HG02623 (cell line): ENCODE data around the gene KBTBD8.

Experiments
- ATAC-seq: cut with Tn5 transposase; IDR thresholded peaks from one replicate; pipeline ENCODE4 v1.9.1; 2021; ENCODE audit warnings: moderate library complexity; ENCODE audit not compliant: unreplicated experiment

KBTBD8 gene, protein sequence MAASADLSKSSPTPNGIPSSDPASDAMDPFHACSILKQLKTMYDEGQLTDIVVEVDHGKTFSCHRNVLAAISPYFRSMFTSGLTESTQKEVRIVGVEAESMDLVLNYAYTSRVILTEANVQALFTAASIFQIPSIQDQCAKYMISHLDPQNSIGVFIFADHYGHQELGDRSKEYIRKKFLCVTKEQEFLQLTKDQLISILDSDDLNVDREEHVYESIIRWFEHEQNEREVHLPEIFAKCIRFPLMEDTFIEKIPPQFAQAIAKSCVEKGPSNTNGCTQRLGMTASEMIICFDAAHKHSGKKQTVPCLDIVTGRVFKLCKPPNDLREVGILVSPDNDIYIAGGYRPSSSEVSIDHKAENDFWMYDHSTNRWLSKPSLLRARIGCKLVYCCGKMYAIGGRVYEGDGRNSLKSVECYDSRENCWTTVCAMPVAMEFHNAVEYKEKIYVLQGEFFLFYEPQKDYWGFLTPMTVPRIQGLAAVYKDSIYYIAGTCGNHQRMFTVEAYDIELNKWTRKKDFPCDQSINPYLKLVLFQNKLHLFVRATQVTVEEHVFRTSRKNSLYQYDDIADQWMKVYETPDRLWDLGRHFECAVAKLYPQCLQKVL

DNA sequence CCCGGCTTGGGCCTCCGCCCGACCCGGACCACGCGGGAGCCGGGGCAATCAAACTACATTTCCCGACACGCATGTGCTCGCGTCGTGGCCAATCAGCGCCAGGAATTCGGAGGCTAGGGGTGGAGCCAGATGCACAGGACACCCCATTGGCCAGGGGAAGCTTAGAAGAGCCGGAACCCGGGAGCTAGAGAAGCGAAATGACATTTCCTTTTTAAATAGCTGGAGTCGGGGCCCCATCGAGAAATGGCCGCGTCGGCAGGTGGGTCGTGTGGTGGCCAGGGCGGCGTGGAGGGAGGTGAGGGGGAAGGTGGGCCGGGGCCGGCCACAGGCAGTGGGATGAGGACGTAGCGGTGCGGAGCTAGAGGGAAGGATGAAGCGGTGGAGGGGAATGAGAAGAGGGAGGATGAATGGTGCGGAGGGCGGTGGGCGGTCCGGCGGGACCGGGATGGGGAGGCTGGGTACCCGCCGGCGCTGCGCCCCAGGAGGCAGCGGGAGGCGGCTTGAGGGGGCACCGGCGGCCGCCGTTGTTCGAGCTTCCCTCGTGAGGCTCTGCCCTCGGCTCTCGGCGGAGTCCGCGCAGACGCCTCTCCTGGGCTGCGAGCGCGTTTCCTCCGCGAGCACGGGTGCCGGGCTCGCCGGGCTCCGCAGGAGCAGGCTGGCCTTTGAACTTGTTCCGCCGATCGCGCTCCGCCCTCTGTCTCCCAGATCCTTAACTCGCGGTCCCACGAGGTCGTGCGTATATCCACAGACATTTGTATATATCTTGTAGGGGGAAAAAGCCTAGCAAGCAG, at the start of gene KBTBD8:
TSS of gene KBTBD8 (plus strand) at position 195 of the 791 bp plus-strand sequence. CDS start at position 244, 49 bp downstream.
- ATAC-seq = peak; percentile 91

DNA sequence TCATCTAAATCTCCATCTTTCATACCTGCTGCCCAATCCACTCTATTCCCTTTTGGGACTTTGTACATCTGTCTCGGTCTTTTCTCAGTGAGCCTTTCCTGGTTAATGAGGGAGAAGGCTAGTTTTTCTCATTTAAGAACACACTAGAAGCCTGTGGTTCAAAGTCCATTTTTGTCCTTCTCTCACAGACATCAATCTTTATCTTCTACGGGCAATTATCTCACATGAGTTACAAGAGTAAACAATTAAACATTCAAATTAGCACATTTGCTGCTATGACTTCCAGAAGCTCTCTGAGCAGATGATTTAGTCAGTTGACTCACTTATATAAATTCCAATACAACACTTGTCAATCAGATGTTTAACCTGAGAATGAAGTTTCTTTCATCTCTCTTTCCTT, 49.3 kb upstream of the KBTBD8 start:
- ATAC-seq = no peak

DNA sequence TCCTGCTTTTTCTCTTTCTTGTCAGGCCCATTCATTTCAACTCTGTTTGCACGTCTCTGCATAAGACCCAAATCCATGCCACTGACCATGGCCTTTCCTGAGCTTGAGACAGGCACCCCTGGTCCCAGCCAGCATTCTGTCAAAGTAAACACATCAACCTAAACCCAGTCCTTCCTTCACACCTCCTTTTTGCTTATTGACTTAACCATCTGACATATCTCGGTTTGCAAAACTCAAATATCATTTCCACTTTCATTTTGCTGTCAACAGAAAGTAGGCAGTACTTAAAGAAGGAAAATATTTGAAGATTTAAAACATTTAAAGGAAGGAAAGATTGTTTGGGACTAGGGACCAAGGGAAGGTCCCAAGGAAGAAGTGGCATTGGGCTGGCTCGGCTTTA, 48.2 kb upstream of the KBTBD8 start:
- ATAC-seq = no peak

DNA sequence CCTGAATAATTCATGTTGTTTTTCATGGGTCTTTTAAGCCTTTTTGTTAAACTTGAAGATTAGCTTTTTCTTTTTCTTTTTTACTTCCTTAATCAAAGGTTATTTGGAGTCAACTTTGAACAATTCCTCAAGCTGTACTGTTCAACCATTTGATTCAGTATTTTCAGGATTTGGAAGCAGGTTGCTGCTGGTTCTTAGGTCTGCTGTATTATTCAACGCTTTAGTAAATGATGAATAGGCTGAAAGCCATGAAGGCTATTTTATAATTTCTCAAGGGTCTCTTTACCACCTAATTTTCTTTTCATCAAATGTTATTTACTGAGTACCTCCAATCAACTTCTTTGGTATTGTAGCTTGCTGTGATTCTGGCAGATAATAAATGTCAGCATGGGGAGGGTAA, 45.8 kb upstream of the KBTBD8 start:
- no peak for ATAC-seq

DNA sequence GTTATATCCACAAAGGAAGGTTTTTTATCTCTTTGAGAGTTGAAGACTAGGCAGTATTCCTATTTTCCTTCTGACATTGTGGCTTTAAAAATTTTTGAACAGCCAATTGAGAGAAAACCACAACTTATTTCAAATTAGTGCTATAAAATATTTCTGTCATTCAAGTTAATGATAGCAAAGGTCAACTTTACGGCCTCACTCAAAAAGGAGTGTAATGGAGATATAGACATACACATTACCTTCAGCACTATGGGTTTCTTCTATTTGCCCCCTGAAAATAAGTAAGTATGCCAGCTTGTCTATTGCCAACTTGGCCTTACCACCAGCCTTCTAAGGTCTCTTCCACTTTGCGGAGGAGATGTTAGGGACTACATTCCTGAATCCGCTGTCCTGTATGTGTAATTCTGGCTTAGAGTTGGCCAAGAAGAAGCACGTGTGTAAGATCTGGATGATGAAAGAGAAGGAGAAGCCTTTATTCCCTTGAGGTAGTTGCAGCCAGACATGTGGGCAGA, 44.1 kb upstream of the KBTBD8 start:
- ATAC-seq = no peak

DNA sequence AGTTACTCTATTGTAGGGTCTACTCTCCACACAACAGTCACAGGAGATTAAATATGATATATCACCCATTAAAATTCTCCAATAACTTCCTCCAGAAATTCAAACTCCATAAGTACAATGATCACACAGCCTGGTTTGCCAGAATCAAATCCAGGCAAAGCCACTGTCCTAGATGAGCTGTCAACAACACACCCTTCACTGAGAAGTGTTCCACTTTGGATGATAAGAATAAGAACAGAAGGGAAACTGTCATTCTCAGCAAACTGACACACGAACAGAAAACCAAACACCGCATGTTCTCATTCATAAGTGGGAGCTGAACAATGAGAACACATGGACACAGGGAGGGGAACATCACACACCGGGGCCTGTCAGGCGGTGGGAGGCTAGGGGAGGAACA, 41.4 kb upstream of the KBTBD8 start:
- ATAC-seq = no peak

DNA sequence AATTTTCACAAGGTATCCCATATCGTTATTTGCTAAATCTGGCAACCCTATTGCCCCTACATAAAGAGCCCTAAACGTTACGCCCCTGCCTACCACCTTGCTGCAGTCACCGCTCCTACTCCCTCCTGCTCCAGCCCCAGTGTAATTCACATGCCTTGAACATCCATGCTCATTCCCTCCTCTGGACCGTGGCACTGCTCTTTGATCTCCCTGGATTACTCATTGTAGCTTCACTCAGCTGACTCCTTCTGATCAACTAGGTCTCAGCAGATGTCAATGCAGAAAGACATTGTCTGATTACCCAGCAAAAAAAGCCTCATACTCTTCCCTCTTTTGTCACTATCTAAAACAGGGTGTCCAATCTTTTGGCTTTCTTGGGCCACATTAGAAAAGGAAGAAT, 40.7 kb upstream of the KBTBD8 start:
- no peak for ATAC-seq

DNA sequence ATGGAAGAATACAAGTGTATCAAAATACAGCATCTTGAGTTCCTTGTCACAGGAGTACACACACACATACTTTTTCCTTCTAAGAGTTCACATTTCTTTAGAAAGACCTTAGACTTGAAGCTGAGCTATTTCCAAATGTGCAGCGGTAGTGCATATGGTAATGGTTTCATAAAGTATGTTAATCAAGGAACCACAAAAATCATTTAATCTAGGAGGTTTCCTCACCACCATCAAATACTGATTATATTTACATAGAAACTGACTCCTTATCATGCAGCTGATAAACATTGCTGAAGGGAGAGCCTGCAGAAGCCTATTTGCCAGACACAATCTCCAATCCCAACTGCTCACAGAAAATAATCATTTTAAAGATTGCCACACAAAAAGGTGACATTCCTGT, 40.0 kb upstream of the KBTBD8 start:
- ATAC-seq = no peak

DNA sequence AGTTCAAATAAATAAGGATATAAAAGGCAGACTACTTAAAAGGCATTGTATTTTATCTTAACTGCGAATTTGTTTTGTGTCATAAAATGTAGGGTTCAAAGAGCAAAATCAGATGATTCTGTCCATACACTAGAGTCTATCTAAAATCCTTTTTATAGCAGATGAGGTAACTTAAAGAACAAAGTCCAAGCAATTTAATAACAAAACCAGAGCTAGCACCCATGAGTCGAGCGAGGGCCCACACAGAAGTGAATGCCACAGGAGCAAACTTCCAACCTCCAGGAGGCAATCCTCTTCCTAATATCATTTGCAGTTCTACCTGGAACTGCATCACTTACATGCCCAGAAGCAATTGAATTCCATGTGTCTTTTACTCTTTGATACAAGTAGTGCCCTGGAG, 35.4 kb upstream of the KBTBD8 start:
- ATAC-seq = no peak

DNA sequence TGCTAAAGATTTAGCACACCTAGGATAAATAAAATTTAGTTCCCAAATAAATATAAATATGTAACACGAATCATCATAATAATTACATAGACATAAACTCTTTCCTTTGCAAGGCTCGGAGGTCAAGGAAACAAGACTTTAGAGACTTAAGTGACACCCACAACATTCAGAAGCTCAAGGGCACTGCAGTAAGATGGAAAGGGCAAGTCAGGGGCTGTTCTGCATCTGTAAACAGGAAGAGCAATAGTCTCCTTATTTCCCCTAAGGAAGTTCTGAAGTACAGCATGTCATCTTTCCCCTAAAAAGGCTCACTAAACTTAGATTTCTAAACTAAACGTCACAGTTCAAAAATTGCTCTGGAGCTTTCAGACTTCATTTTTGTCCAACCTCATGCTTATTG, 26.9 kb upstream of the KBTBD8 start:
- no peak for ATAC-seq

DNA sequence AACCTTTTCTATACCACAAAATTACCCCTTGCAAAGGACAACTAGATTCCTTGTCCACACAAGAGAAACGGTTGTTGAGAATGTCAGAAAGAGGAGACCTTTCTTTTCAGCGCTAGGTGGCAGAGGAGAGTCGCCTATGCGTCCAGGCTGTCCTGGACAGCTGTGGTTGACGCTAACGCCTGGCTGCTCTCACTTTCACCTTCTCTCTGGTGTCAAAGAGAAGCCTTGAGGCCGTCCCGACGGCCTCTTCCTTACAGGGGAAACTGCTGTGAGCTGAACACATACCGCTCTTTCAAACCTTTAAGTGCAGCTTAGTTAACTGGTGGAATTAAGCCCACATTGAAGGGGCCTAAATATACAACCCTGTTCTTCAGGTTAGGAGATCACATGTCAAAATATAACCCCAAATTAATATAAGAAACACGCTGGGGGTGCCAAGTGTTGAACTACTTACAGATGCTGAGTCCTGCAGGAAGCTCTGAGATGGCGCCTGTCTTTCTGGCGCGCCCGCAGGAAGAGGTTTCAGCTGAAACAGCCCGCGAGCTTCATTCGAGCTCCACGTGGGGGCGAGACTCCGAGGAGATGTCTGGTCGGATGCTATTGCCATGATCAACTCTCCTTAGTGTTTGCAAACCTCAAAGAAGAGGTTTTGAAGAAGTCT, 26.1 kb upstream of the KBTBD8 start:
- ATAC-seq = peak; percentile 100

DNA sequence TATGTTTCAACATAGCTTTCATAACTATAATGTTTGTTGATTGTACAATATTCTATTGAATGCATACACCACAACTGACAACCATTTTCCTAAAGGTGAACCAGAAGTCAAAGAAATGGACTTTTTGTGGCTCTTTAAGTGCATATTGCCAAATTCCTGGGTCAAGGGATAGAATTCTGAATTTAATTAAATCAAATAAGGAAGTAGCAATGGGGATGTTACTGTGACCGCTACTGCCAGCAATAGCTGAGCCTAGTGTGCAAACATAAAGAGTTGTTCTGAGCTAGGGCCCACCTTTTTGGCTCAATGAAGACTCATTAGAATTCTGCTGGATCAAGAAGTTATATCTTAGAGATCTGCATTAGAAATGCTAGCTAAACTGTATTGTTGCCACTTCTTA, 17.3 kb upstream of the KBTBD8 start:
- ATAC-seq = no peak

DNA sequence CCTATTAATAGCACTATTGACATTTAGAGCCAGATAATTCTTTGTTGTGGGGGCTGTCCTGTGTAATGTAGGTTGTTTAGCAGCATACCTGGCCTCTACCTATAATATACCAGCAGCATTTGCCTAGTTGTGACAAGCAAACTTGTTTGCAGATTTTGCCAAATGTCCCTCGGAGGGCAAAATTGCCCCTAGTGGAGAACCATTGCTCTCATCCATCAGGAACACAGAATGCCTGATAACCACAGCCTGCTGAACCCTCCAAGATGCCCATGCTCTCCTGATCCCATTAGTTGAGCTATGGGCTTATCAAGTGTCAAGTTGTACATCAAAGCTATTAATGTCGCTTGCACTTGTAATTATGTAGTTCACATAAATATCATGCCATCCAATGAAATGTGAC, 15.0 kb upstream of the KBTBD8 start:
- ATAC-seq = no peak

DNA sequence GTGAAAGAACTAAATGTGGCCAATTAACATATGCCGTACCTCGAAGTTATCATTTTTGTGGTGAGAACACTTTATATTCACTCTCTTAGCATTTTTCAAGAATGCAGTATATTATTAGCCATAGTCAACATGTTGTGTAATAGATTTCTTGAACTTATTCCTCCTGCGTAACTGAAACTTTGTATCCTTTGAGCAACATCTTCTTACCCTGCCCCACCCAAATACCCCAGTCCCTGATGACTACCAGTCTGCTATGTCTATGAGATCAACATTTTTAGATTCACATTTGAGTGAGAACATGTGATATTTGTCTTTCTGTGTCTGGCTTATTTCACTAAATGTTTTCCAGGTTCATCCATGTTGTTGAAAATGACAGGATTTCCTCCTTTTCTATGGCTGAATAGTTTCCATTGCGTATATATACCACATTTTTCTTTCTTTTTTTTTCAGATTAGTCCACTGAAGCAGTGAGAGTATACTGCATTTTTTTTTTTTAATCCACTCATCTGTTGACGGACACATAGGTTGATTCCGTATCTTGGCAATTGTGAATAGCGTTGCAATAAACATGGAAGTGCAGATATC, 12.7 kb upstream of the KBTBD8 start:
- ATAC-seq = no peak

DNA sequence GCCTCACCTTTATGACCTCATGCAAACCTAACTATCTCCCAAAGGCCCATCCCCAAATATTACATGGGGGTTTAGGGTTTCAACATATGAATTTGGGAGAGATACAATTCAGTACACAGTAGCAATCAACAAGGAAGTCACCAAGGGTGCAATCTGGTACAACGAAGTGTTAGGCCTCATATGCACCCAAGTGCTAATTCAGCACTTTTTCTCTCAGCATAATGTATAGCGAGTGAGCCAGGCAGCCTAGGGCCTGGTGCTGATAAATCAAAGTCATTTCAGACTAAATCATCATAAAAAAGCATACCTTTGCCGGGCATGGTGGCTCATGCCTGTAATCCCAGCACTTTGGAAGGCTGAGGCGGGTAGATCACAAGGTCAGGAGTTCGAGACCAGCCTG, 11.7 kb upstream of the KBTBD8 start:
- no peak for ATAC-seq

DNA sequence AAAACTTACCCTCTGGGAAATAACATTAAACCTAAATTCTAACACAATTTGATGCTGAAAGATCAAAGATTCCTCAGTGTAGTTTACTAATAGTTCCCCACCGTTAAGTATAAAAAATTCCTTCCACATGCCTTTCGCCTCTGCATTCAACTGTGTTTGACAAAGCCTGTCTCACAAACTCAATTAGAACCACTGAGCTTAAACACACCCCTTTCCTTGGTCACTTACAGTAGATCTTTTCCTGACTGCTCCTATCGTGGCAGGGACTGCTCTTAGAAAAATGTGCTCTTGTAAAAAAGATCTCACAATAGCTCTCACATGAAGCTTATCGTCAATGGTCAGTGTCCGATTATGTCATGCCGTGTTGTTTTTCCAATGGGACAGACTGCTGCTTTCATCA, 8.9 kb upstream of the KBTBD8 start:
- no peak for ATAC-seq

DNA sequence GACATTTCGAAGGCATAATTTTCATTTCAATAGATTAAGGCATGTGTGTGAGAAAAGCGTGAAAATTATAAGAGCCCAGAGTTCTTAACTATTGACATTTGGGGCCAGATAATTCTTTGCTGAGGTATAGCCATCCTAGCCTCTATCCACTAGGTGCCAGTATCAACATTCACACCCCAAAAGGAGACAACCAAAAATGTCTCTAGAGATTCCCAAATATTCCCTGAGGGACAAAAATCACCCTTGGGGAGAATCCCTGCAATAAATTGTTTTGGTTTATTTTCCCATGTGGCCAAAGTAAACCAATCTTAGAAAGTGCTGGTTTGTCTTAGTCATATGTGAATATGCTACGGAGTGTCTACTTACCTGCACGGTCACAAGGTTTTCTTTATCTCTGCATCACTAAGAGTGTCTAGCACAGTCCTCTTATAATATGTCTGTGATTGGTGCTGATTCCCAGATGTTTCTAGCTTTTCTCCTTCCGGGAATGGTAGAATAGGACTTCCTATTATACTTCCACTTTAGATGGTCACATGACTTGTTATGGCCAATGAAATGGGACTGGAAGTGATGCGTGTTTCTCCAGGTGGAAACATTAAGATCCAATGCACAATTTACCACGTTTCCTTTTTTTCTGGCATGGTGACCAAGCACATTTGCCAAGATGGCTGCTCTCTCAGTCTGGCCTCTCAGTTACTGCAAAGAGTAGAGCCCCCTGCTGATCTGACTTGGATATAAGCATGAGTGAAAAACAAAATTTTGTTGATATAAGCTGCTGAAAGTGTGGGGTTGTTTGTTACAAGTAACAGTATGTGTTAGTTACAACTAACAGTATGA, 8.0 kb upstream of the KBTBD8 start:
- peak; percentile 66 for ATAC-seq

DNA sequence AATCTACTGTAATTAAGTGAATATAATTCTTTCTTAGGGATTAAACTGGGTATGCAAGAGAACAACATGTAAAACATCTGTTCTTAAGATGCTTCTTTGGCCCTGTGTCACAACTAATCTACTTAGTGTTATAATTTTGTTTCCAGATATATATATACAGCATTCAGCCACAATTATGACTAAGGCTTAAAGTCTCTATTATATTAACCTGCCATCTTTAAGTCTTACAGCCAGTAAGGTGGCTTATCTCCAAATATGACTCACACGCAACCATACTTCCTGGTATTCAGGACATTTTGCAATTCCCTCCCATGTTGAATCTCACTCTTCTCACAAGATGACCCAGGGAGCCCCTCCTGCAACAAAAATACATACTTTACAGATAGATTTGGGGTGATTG, 6.6 kb upstream of the KBTBD8 start:
- ATAC-seq = no peak

DNA sequence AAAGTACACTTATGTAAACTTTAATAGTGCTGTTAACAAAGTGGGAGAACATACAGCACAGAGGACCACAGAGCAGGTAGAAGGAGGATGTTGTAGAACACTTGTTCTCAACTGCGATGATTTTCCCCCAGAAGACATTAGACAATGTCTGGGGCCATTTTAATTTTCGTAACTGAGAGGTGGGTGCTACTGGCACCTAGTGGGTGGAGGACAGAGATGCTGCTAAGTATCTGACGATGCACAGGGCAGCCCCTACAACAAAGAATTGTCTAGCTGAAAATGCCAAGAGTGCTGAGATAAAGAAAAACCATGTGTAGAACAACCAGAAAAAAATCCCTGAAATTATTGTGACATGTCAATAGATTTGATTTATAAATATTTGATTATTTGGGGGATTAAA, 5.0 kb upstream of the KBTBD8 start:
- ATAC-seq = no peak

DNA sequence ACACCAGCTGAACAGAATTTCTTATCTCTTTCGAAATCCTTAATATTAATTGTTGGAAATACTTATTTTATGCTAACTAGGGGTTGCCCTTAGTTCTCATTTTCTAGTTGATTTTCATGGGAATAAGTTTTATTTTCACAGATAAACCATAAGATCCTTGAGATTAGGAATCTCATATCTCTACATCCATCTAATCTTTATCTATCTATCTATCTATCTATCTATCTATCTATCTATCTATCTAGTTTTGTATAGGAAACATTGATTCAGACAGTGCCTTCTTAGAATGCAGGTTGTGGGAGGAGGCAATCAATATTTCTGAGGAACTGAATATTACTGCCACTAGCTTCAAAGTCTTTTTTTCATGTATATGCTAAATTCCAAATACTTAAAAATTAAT, 3.5 kb upstream of the KBTBD8 start:
- no peak for ATAC-seq
